GM10248 (cell line): ENCODE results near the gene CDPF1.

Experiments
- CTCF ChIA-PET: fragments of 300-600 bp; sonication (Branson Sonifier 250); formaldehyde crosslinking; extraction: SDS; loops from one replicate; lab custom pipeline; 2021; ENCODE audit warnings: antibody characterized with exemption; lab: Yijun Ruan, JAX
- POLR2A ChIA-PET: fragments of 350-650 bp; sonication (Branson Sonifier 250); formaldehyde crosslinking; extraction: SDS; loops from one replicate; lab custom pipeline; 2020; ENCODE audit warnings: antibody characterized with exemption; lab: Yijun Ruan, JAX
- DNase-seq: peaks from one replicate; pipeline ENCODE4 v3.0.0; 2012; ENCODE audit errors: extremely low spot score
- TF ChIP-seq, protein P1 (sequence below): IDR thresholded peaks from 2 replicates; pipeline ENCODE4 v1.5.1; 2012; ENCODE audit warnings: mild to moderate bottlenecking, low read depth; ENCODE audit errors: extremely low read depth, missing control alignments, control extremely low read depth

CDPF1 gene

DNA sequence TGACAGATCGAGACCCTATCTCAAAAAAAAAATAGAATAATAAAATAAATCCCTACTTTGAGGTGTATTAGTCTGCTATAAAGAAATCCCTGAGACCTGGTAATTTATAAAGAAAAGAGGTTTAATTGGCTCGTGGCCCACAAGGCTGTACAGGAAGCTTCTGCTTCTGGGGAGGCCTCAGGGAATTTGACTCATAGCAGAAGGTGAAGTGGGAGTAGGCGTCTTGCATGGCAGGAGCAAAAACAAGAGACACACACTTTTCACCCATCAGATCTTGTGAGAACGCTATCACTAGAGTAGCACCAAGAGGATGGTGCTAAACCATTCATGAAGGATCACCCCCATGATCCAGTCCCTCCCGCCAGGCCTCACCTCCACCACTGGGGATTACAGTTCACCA is 29.2 kb downstream of the CDPF1 start:
- ChIA-PET POLR2A (no interaction called here), CTCF (interaction anchor here (0.8 to 1.2 kb wide), 2 partner anchors 10 to 18 kb away, joined by 3 read pairs; no protein-coding TSS in a partner anchor)
- TF ChIP-seq, protein P1, sequence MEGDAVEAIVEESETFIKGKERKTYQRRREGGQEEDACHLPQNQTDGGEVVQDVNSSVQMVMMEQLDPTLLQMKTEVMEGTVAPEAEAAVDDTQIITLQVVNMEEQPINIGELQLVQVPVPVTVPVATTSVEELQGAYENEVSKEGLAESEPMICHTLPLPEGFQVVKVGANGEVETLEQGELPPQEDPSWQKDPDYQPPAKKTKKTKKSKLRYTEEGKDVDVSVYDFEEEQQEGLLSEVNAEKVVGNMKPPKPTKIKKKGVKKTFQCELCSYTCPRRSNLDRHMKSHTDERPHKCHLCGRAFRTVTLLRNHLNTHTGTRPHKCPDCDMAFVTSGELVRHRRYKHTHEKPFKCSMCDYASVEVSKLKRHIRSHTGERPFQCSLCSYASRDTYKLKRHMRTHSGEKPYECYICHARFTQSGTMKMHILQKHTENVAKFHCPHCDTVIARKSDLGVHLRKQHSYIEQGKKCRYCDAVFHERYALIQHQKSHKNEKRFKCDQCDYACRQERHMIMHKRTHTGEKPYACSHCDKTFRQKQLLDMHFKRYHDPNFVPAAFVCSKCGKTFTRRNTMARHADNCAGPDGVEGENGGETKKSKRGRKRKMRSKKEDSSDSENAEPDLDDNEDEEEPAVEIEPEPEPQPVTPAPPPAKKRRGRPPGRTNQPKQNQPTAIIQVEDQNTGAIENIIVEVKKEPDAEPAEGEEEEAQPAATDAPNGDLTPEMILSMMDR: no peak
- no peak for DNase-seq

DNA sequence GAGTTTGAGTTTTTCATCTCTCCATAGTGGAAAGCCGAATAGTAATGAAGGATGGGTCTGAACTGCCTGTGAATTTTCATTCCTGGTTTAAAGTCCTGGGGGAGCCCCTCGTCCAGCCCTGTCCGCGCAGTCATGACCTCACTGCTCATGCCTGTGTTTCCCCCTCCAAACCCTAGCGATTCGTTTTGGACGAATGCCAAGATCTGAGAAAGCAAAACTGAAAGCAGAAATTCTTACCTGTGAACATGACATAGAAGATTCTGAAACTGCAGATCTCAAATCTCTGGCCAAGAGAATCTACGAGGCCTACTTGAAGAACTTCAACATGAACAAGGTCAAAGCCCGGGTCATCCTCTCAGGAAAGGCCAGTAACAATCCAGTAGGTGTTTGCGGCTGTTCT is 30.5 kb downstream of the CDPF1 start:
- ChIA-PET CTCF (interaction anchor here (1.2 kb wide), 1 partner anchor 8 kb away, joined by 3 read pairs; no protein-coding TSS in a partner anchor), POLR2A (interaction anchor here (0.7 kb wide), 1 partner anchor 69 kb away, joined by 3 read pairs; no protein-coding TSS in a partner anchor)
- TF ChIP-seq, protein P1: no peak
- DNase-seq: no peak

DNA sequence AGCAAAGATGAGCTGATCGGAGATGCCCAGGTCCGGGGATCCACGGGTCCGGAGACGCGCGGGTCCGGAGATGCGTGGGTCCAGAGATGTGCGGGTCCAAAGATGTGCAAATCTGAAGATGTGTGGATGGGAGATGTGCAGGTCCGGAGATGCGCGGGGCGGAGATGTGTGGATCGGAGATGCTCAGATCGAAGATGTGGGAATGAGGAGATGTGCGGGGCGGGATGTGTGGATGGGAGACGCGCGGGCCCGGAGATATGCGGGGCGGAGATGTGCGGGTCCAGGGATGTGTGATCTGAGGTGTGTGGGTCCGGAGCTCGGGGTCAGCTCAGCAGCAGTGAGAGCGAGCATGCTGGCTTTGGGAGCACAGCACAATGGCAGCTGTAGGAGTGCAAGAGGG is 35.5 kb downstream of the CDPF1 start:
- ChIA-PET POLR2A (no interaction called here), CTCF (no interaction called here)
- DNase-seq: no peak
- TF ChIP-seq, protein P1: no peak

DNA sequence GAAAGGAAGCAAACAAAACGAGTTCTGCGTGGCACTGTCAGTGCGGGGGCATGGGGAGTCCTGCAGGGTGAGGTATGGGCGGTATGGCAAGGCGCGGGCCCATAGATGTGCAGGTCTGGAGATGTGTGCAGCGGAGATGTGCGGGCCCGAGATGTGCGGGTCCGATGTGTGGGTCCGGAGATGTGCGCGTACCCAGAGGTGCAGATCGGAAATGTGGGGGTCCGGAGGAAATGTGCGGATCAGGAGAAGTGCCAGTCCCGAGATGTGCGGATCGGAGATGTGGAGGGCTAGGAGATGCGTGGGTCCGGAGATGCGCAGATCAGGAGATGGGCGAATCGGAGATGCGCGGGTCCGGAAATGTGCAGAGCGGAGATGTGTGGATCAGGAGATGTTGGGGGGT is 35.9 kb downstream of the CDPF1 start:
- TF ChIP-seq, protein P1: no peak
- ChIA-PET CTCF (no interaction called here), POLR2A (no interaction called here)
- DNase-seq: no peak

DNA sequence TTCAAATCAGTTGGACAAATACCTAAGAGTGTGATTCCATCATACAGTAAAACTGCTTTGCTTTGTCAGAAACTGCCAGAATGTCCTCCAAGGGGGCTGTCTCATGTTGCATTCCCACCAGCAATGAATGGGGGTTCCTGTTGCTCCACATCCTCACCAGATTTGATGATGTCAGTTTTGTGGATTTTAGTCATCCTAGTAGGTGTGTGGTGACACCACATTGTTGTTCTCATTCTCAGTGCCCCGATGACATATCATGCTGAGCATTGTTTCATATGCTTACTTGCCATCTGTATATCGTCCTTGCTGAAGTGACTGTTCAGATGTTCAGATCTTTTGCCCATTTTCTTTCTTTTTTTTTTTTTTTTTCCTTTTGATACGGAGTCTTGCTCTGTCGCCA is 37.0 kb downstream of the CDPF1 start:
- no peak for DNase-seq
- CTCF ChIA-PET: no interaction called here
- POLR2A ChIA-PET: interaction anchor here (0.6 kb wide), 1 partner anchor 124 kb away, joined by 3 read pairs; no protein-coding TSS in a partner anchor

DNA sequence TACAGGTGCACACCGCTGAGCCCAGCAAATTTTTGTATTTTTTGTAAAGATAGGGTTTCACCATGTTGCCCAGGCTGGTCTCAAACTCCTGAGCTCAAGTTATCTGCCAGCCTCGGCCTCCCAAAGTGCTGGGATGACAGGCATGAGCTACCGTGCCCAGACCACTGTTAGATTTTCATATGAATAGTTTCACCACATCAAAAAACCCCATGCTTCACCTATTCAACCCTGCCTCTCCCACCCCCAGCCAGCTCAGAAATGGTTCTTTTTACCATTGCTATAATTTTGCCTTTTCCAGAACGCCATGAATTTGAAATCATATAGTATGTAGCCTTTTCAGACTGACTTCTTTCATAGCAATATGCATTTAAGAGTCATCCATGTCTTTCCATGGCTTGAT is 37.9 kb downstream of the CDPF1 start:
- TF ChIP-seq, protein P1: no peak
- no peak for DNase-seq
- CTCF ChIA-PET: no interaction called here
- POLR2A ChIA-PET: no interaction called here

More for the DNA sequence above, 37.0 kb downstream of the CDPF1 start:
- TF ChIP-seq, protein P1: no peak
